Activated CD8-positive, alpha-beta T cell treated with anti-CD3 and anti-CD28 coated beads, Interleukin-2, amount 10 ng/mL, durations not matched to agents 7 days and 5 days (primary cell): ENCODE data around the gene SOX8. TPM values are rescaled to one million over a fixed set of nuclear protein-coding genes. Genes with fewer than 3 reads are reported as not detected.
"Not testable (repeated sequence)": the region's sequence is repeated elsewhere in the genome, so short reads cannot be mapped to it uniquely, and the experiment has no call there.

Experiments
- ATAC-seq: fragments of 150-1000 bp; cut with Tn5 transposase; one replicate; pipeline ENCODE4 v1.10.0; 2021; ENCODE audit warnings: moderate library complexity
- CTCF ChIA-PET: fragments of 350-600 bp; sonication (Branson Sonifier 250); formaldehyde crosslinking; loops from one replicate; lab custom pipeline; 2021; ENCODE audit warnings: antibody characterized with exemption; lab: Charles Lee
- POLR2A ChIA-PET: fragments of 350-600 bp; sonication (Branson Sonifier 250); formaldehyde crosslinking; loops from one replicate; lab custom pipeline; 2021; ENCODE audit warnings: antibody characterized with exemption; lab: Charles Lee
- DNase-seq: peaks from one replicate; pipeline ENCODE4 v3.0.0-alpha.2; 2020
- H3K27ac Mint-ChIP-seq: one replicate; pipeline ENCODE4 v1.8.0; 2021; ENCODE audit warnings: mild to moderate bottlenecking, mixed read lengths
- H3K27me3 Mint-ChIP-seq: one replicate; pipeline ENCODE4 v1.8.0; 2021; ENCODE audit warnings: low read depth, mixed read lengths
- H3K36me3 Mint-ChIP-seq: one replicate; pipeline ENCODE4 v1.8.0; 2021; ENCODE audit warnings: low read depth, mixed read lengths
- H3K4me1 Mint-ChIP-seq: one replicate; pipeline ENCODE4 v1.8.0; 2021; ENCODE audit warnings: low read depth, mixed read lengths
- H3K4me3 Mint-ChIP-seq: one replicate; pipeline ENCODE4 v1.8.0; 2021; ENCODE audit warnings: mild to moderate bottlenecking, mixed read lengths
- H3K9me3 Mint-ChIP-seq: one replicate; pipeline ENCODE4 v1.8.0; 2022; ENCODE audit warnings: mixed read lengths; ENCODE audit not compliant: insufficient read depth
- total RNA-seq, 2 experiments: library from RNA; stranded (reverse); gene quantifications; one replicate each; pipeline ENCODE4 v1.2.3, GENCODE V29; 2021

The SOX8 gene
- total RNA-seq, 2 experiments from 2014 or later, result not detected

GRCh38 chr16:943971-944370 is 37.6 kb upstream of the SOX8 start:
- Mint-ChIP-seq H3K36me3 (peaks cover 24% of the 10 kb centered on the region), H3K27me3 (no peaks in the 10 kb centered on the region), H3K4me1 (peaks cover 1% of the 10 kb centered on the region), H3K4me3 (no peak overlapping the region), H3K27ac (no peak overlapping the region), H3K9me3 (peaks cover 12% of the 10 kb centered on the region)
- ATAC-seq, result no peak
- POLR2A ChIA-PET, result no interaction called here
- CTCF ChIA-PET, result no interaction called here
- DNase-seq, result no peak

- H3K36me3 Mint-ChIP-seq, result peaks cover 24% of the 10 kb centered on the region
- POLR2A ChIA-PET, result no interaction called here
- H3K27me3 Mint-ChIP-seq, result no peaks in the 10 kb centered on the region
- H3K4me3 Mint-ChIP-seq, result no peak overlapping the region
- H3K27ac Mint-ChIP-seq, result no peak overlapping the region
- CTCF ChIA-PET, result no interaction called here
- peaks cover 1% of the 10 kb centered on the region for H3K4me1 Mint-ChIP-seq
- H3K9me3 Mint-ChIP-seq, result peaks cover 12% of the 10 kb centered on the region
- ATAC-seq (no peak), DNase-seq (no peak)
Observed at GRCh38 chr16:945271-946047, 36.1 kb upstream of the SOX8 start.

DNA sequence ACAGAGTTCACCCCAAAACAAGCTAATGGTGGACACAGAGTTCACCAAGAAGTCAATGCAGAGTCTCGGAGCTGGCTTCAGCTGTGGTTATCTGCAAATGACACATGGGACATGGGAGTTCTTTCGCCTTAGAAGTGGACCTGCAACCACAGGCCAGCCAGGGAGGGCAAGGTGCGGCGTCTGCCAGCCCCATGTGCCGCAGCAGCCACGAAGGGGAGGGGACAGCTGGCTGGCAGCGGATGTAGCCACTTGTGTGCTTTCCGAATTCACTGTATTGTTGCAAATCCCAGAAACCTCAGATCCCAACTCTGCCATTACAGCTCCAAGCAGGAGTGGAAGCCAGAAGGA is 35.5 kb upstream of the SOX8 start:
- POLR2A ChIA-PET, result no interaction called here

GRCh38 chr16:947255-947921 is 34.2 kb upstream of the SOX8 start:
- Mint-ChIP-seq H3K27me3 (no peaks in the 10 kb centered on the region), H3K36me3 (peaks cover 10% of the 10 kb centered on the region), H3K4me1 (no peaks in the 10 kb centered on the region), H3K9me3 (peaks cover 4% of the 10 kb centered on the region), H3K4me3 (no peak overlapping the region), H3K27ac (no peak overlapping the region)
- POLR2A ChIA-PET, result no interaction called here
- CTCF ChIA-PET, result no interaction called here
- ATAC-seq (no peak), DNase-seq (no peak)

More for the DNA sequence above, 35.5 kb upstream of the SOX8 start:
- Mint-ChIP-seq H3K4me1 (no peaks in the 10 kb centered on the region), H3K27ac (no peak overlapping the region), H3K9me3 (peaks cover 12% of the 10 kb centered on the region), H3K27me3 (no peaks in the 10 kb centered on the region), H3K36me3 (peaks cover 21% of the 10 kb centered on the region), H3K4me3 (no peak overlapping the region)
- DNase-seq, result no peak
- ATAC-seq, result no peak
- CTCF ChIA-PET, result no interaction called here

- CTCF ChIA-PET, H3K4me1 Mint-ChIP-seq, POLR2A ChIA-PET, H3K36me3 Mint-ChIP-seq, H3K4me3 Mint-ChIP-seq, H3K27me3 Mint-ChIP-seq, H3K9me3 Mint-ChIP-seq, DNase-seq, ATAC-seq, H3K27ac Mint-ChIP-seq: not testable (repeated sequence)
Observed at GRCh38 chr16:947922-948303, 33.7 kb upstream of the SOX8 start.

- H3K27me3 Mint-ChIP-seq, H3K9me3 Mint-ChIP-seq, ATAC-seq, CTCF ChIA-PET, H3K27ac Mint-ChIP-seq, H3K4me1 Mint-ChIP-seq, H3K36me3 Mint-ChIP-seq, DNase-seq, H3K4me3 Mint-ChIP-seq, POLR2A ChIA-PET: not testable (repeated sequence)
Observed at GRCh38 chr16:948767-949166, 32.8 kb upstream of the SOX8 start.

DNA sequence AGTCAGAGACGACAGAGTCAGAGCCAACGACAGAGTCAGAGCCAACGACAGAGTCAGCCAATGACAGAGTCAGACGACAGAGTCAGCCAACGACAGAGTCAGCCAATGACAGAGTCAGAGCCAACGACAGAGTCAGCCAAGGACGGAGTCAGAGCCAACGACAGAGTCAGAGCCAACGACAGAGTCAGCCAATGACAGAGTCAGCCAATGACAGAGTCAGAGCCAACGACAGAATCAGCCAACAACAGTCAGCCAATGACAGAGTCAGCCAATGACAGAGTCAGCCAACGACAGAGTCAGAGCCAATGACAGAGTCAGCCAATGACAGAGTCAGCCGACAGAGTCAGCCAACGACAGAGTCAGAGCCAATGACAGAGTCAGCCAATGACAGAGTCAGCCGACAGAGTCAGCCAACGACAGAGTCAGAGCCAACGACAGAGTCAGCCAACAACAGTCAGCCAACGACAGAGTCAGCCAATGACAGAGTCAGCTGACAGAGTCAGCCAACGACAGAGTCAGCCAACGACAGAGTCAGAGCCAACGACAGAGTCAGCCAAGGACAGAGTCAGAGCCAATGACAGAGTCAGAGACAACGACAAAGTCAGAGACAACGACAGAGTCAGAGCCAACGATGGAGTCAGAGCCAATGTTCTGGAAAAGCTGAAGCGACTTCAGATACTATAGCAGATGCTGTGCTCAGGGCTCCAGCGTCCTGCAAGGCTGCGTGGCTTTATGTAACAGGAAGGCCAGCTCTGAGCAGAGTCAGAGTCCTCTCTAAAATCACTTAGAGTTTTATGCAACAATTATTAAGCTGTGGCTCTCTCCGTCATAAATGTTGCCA is 30.6 kb upstream of the SOX8 start:
- H3K9me3 Mint-ChIP-seq, H3K27me3 Mint-ChIP-seq, H3K4me3 Mint-ChIP-seq, POLR2A ChIA-PET, H3K36me3 Mint-ChIP-seq, CTCF ChIA-PET, H3K27ac Mint-ChIP-seq, ATAC-seq, H3K4me1 Mint-ChIP-seq, DNase-seq: not testable (repeated sequence)

- ATAC-seq (no peak), DNase-seq (no peak)
- CTCF ChIA-PET, result no interaction called here
- Mint-ChIP-seq H3K4me3 (no peak overlapping the region), H3K27ac (no peak overlapping the region), H3K27me3 (no peaks in the 10 kb centered on the region), H3K4me1 (no peaks in the 10 kb centered on the region), H3K36me3 (peaks cover under 1% of the 10 kb centered on the region), H3K9me3 (no peaks in the 10 kb centered on the region)
- POLR2A ChIA-PET, result no interaction called here
Observed at GRCh38 chr16:951660-952301, 29.8 kb upstream of the SOX8 start.

DNA sequence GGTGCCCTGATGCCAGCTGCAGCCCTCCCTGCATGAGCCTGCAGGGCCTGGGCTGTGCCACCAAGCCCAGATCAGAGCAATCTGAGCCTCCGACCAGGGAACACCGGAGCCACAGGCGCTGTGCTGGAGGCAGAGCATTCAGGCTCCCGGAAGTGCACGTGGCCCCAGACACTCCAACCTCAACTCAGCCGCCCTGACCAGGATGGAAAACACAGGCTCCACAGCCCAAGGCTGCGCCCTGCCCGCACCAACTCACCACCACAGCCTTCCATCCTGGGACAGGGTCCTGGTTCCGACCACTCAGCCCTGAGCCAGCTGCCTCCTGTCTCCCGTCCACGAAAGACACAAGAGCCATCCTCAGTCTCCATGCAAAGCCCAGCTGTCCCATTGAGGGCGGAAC is 29.2 kb upstream of the SOX8 start:
- H3K4me1 Mint-ChIP-seq, result no peaks in the 10 kb centered on the region
- no peak for ATAC-seq
- ChIA-PET POLR2A (no interaction called here), CTCF (no interaction called here)
- no peak for DNase-seq
- H3K9me3 Mint-ChIP-seq, result no peaks in the 10 kb centered on the region
- no peaks in the 10 kb centered on the region for H3K36me3 Mint-ChIP-seq
- no peak overlapping the region for H3K4me3 Mint-ChIP-seq
- H3K27ac Mint-ChIP-seq, result no peak overlapping the region
- no peaks in the 10 kb centered on the region for H3K27me3 Mint-ChIP-seq

DNA sequence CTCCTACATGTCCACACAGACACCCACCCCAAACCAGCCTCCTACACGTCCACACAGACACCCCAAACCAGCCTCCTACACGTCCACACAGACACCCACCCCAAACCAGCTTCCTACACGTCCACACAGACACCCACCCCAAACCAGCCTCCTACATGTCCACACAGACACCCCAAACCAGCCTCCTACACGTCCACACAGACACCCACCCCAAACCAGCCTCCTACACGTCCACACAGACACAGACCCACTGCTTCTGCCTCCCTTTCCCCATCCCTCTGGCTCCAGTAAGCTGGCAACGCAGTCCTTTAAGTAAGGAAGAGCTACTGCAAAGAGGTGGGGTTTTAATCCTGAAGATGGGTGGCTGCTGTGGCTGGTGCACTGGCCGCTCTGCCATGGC is 27.8 kb upstream of the SOX8 start:
- H3K4me1 Mint-ChIP-seq, CTCF ChIA-PET, H3K36me3 Mint-ChIP-seq, H3K4me3 Mint-ChIP-seq, H3K27ac Mint-ChIP-seq, ATAC-seq, POLR2A ChIA-PET, H3K9me3 Mint-ChIP-seq, H3K27me3 Mint-ChIP-seq, DNase-seq: not testable (repeated sequence)

DNA sequence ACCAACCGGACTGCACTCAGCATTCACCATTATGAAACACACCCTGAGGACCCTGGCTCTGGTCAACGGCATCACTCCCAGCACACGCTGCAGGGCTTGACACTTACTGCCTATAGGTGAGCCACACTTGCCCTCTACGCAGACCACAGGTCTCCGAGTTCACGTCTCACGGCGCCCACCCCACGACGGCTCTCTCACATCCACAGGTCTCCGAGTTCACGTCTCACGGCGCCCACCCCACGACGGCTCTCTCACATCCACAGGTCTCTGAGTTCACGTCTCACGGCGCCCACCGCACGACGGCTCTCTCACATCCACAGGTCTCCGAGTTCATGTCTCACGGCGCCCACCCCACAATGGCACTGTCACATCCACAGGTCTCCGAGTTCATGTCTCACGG is 25.8 kb upstream of the SOX8 start:
- H3K27ac Mint-ChIP-seq, H3K4me3 Mint-ChIP-seq, POLR2A ChIA-PET, CTCF ChIA-PET, H3K36me3 Mint-ChIP-seq, ATAC-seq, DNase-seq, H3K4me1 Mint-ChIP-seq, H3K9me3 Mint-ChIP-seq, H3K27me3 Mint-ChIP-seq: not testable (repeated sequence)
